ENCODE results near the gene MAOB.
"Not testable (repeated sequence)": the region's sequence is repeated elsewhere in the genome, so short reads cannot be mapped to it uniquely, and the experiment has no call there.

- TF ChIP-seq EZH2 (IDR thresholded peaks at IDR 0.05); POLR2AphosphoS5 (IDR thresholded peaks at IDR 0.05; ENCODE audit: borderline replicate concordance, low read depth, low read length); FOXP2 (optimal IDR thresholded peaks at IDR 0.05; ENCODE audit: control extremely low read depth, extremely low read length, insufficient read depth): not testable (repeated sequence)
Observed at GRCh38 chrX:43910772-43911171, 28.5 kb upstream of the MAOB start.
